ENCODE measurements around the gene HIBADH.

GRCh38 chr7:27633062-27633461 lies 29.6 kb downstream of the HIBADH start:
- TF ChIP-seq CTCF (IDR thresholded peaks at IDR 0.05) (no peak), POLR2AphosphoS5 (IDR thresholded peaks at IDR 0.05; ENCODE audit: insufficient read depth in 1 of 2, low read depth in 1 of 2) (no peak), POLR2A (IDR thresholded peaks at IDR 0.05) (no peak)

Measured in vagina (tissue), 2 donors.